Stimulated activated naive CD8-positive, alpha-beta T cell treated with anti-CD3 and anti-CD28 coated beads, Interleukin-15, Interleukin-2, amounts not matched to agents 100 ng/mL and 50 ng/mL, for 24 hours (primary cell): ENCODE results near the gene CWC22.
"Not testable (repeated sequence)": the region's sequence is repeated elsewhere in the genome, so short reads cannot be mapped to it uniquely, and the experiment has no call there.

ENCODE experiments used
- H3K27ac Mint-ChIP-seq: one replicate; pipeline ENCODE4 v1.8.0; 2021; ENCODE audit warnings: mild to moderate bottlenecking, mixed read lengths
- H3K27me3 Mint-ChIP-seq: one replicate; pipeline ENCODE4 v1.8.0; 2021; ENCODE audit warnings: mixed read lengths
- H3K36me3 Mint-ChIP-seq: one replicate; pipeline ENCODE4 v1.8.0; 2021; ENCODE audit warnings: low read depth, mixed read lengths
- H3K4me1 Mint-ChIP-seq: one replicate; pipeline ENCODE4 v1.8.0; 2021; ENCODE audit warnings: low read depth, mixed read lengths
- H3K4me3 Mint-ChIP-seq: one replicate; pipeline ENCODE4 v1.8.0; 2021; ENCODE audit warnings: mild to moderate bottlenecking, mixed read lengths
- H3K9me3 Mint-ChIP-seq: one replicate; pipeline ENCODE4 v1.8.0; 2021; ENCODE audit warnings: mixed read lengths

CWC22 gene

GRCh38 chr2:179948058-179948457 is 59.0 kb downstream of the CWC22 start:
- Mint-ChIP-seq H3K36me3 (peaks cover 71% of the 10 kb centered on the region), H3K27me3 (no peaks in the 10 kb centered on the region), H3K4me3 (no peak overlapping the region), H3K4me1 (peaks cover 4% of the 10 kb centered on the region), H3K9me3 (no peaks in the 10 kb centered on the region), H3K27ac (no peak overlapping the region)

DNA sequence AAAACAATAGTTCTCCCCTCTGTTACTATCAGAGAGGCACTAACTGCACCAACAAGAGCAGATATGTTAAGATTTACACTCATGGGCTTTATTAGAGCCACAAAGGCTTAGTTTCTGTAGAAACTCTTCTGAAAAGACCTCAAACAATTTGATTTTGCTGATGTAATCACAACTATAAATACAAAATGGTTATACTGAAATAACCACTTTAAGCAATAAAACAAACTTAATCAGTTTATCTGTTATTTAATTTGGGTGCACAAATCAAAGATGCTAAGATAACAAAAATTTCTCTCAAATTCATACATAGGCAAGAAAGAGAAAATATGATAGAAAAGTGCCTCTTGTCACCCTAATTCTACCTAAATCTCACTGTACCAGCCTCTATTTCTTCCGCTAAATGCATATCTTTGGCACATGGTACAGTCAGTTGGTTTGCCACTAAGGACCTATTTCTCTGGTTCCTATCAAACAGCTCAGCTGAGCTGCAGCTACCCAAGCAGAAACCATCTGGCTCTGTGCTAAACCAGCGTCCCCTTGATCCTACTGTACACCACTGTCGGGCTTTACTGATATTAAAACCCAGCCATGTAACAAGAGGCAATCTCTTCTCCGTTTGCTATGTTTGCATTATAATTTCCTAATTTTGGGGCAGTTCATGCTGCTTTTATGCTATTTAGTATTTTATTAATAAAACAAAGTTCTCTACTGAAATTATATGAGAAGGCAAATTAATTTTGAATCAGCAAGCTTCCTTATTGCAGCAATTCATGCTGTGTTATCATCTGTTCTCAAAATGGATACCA is 60.1 kb downstream of the CWC22 start:
- Mint-ChIP-seq H3K36me3 (peaks cover 62% of the 10 kb centered on the region), H3K27ac (no peak overlapping the region)

DNA sequence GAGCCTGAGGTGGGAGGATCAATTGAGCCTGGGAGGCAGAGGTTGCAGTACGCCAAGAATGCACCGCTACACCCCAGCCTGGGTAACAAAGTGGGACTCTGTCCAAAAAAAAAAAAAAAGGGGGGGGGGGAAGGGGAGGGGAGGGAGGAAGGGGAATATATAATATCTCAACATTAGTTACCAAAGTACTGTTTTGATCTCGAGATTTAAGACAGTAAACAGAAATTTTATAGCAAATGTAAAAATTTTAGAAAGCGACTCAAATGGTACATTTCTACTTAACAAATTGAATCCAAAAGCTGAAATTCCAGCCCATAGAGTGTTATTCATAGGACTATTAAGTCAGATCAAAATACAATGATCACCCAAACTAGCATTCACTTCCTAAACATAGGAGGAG is 60.8 kb downstream of the CWC22 start:
- Mint-ChIP-seq H3K9me3 (no peaks in the 10 kb centered on the region), H3K27me3 (no peaks in the 10 kb centered on the region), H3K4me3 (no peak overlapping the region), H3K4me1 (peaks cover 4% of the 10 kb centered on the region), H3K36me3 (peaks cover 56% of the 10 kb centered on the region), H3K27ac (no peak overlapping the region)

More for the DNA sequence above, 60.1 kb downstream of the CWC22 start:
- Mint-ChIP-seq H3K27me3 (no peaks in the 10 kb centered on the region), H3K4me1 (peaks cover 4% of the 10 kb centered on the region), H3K9me3 (no peaks in the 10 kb centered on the region), H3K4me3 (no peak overlapping the region)

DNA sequence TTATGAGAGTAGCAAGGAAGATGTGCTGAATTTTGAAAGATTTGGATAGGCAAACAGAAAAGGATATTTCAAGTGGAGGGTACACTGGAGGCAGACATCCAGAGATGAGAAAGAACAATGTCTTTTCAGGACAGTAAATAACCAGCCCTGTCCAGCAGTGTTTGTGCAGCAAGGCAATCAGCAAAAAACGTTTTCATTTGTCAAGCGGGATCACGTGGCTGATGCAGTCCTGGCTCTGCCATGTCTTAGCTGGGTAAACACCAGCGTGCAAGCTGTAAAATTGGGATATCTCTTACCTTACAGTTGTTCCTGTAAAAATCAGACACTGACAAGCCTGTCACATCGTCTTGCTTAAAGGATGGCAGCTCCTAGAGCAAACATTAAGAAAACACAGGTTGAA is 67.8 kb downstream of the CWC22 start:
- peaks cover 24% of the 10 kb centered on the region for H3K36me3 Mint-ChIP-seq
- H3K27me3 Mint-ChIP-seq: no peaks in the 10 kb centered on the region
- no peak overlapping the region for H3K27ac Mint-ChIP-seq
- no peak overlapping the region for H3K4me3 Mint-ChIP-seq
- H3K4me1 Mint-ChIP-seq: no peaks in the 10 kb centered on the region
- H3K9me3 Mint-ChIP-seq: no peaks in the 10 kb centered on the region

GRCh38 chr2:179938026-179938425 is 69.1 kb downstream of the CWC22 start:
- Mint-ChIP-seq H3K27me3 (no peaks in the 10 kb centered on the region), H3K4me3 (no peak overlapping the region), H3K9me3 (no peaks in the 10 kb centered on the region), H3K27ac (no peak overlapping the region), H3K4me1 (no peaks in the 10 kb centered on the region), H3K36me3 (peaks cover 27% of the 10 kb centered on the region)

GRCh38 chr2:179936654-179937053 is 70.4 kb downstream of the CWC22 start:
- Mint-ChIP-seq H3K27ac (no peak overlapping the region), H3K36me3 (peaks cover 29% of the 10 kb centered on the region), H3K4me1 (no peaks in the 10 kb centered on the region), H3K4me3 (no peak overlapping the region), H3K27me3 (no peaks in the 10 kb centered on the region), H3K9me3 (peaks cover under 1% of the 10 kb centered on the region)

GRCh38 chr2:179936141-179936540 is 71.0 kb downstream of the CWC22 start:
- H3K36me3 Mint-ChIP-seq: peaks cover 34% of the 10 kb centered on the region
- no peaks in the 10 kb centered on the region for H3K27me3 Mint-ChIP-seq
- no peak overlapping the region for H3K27ac Mint-ChIP-seq
- no peak overlapping the region for H3K4me3 Mint-ChIP-seq
- peaks cover 5% of the 10 kb centered on the region for H3K9me3 Mint-ChIP-seq
- H3K4me1 Mint-ChIP-seq: no peaks in the 10 kb centered on the region

GRCh38 chr2:179932786-179933185 is 74.3 kb downstream of the CWC22 start:
- Mint-ChIP-seq H3K27ac (no peak overlapping the region), H3K36me3 (peaks cover 55% of the 10 kb centered on the region), H3K4me1 (no peaks in the 10 kb centered on the region), H3K9me3 (peaks cover 31% of the 10 kb centered on the region), H3K4me3 (no peak overlapping the region), H3K27me3 (no peaks in the 10 kb centered on the region)

DNA sequence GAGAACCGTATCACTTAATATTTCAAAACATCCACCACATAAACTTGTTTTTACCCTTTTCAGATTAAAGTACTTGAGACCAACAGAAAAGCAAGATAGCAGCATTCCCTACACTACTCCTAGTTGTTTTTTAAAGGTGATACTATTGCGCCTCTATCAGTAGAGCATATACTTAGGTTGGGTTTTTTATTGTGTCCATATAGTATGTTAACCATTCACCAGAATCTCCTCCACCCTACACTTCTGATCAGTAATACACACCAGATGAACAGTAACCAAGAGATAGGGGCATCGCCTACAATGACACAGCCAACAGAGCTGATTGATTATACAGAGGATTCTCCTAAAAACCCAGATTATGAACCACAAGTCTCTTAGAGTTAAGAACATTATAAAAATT is 75.6 kb downstream of the CWC22 start:
- peaks cover 41% of the 10 kb centered on the region for H3K9me3 Mint-ChIP-seq
- no peak overlapping the region for H3K27ac Mint-ChIP-seq
- no peak overlapping the region for H3K4me3 Mint-ChIP-seq
- H3K27me3 Mint-ChIP-seq: no peaks in the 10 kb centered on the region
- no peaks in the 10 kb centered on the region for H3K4me1 Mint-ChIP-seq
- H3K36me3 Mint-ChIP-seq: peaks cover 53% of the 10 kb centered on the region

GRCh38 chr2:179929997-179930396 is 77.1 kb downstream of the CWC22 start:
- H3K27ac Mint-ChIP-seq, H3K4me3 Mint-ChIP-seq, H3K27me3 Mint-ChIP-seq, H3K4me1 Mint-ChIP-seq: not testable (repeated sequence)
- Mint-ChIP-seq H3K36me3 (peaks cover 43% of the 10 kb centered on the region), H3K9me3 (peaks cover 41% of the 10 kb centered on the region)

- H3K36me3 Mint-ChIP-seq: peaks cover 29% of the 10 kb centered on the region
These were observed 80.1 kb downstream of the CWC22 start for GRCh38 chr2:179927041-179927440.

GRCh38 chr2:179925713-179926112 is 81.4 kb downstream of the CWC22 start:
- Mint-ChIP-seq H3K4me3 (no peak overlapping the region), H3K9me3 (peaks cover 35% of the 10 kb centered on the region), H3K27me3 (no peaks in the 10 kb centered on the region), H3K4me1 (no peaks in the 10 kb centered on the region), H3K36me3 (peaks cover 21% of the 10 kb centered on the region), H3K27ac (no peak overlapping the region)

More at GRCh38 chr2:179927041-179927440, 80.1 kb downstream of the CWC22 start:
- Mint-ChIP-seq H3K27me3 (no peaks in the 10 kb centered on the region), H3K4me3 (no peak overlapping the region), H3K9me3 (peaks cover 41% of the 10 kb centered on the region), H3K27ac (no peak overlapping the region), H3K4me1 (no peaks in the 10 kb centered on the region)

DNA sequence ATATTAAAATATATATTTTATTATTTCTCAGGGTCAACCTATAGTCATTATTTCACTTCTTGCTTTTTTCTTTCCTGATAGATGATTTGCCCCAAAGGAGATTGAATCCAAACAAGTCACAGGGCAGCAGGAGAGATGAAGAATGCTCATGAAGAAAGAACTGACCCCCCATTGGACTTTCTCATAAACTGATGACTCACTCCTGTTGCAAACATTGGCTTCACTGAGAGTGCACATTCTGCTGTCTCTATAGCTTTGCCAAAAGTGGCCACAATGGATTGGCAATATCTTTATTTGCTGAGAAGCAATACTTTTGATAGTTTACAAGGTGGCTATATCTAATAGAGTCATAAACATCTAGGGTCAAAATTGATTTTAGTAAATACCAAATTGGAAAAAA is 89.8 kb downstream of the CWC22 start:
- Mint-ChIP-seq H3K27me3 (no peaks in the 10 kb centered on the region), H3K36me3 (no peaks in the 10 kb centered on the region), H3K4me3 (no peak overlapping the region), H3K9me3 (no peaks in the 10 kb centered on the region), H3K27ac (no peak overlapping the region), H3K4me1 (no peaks in the 10 kb centered on the region)

DNA sequence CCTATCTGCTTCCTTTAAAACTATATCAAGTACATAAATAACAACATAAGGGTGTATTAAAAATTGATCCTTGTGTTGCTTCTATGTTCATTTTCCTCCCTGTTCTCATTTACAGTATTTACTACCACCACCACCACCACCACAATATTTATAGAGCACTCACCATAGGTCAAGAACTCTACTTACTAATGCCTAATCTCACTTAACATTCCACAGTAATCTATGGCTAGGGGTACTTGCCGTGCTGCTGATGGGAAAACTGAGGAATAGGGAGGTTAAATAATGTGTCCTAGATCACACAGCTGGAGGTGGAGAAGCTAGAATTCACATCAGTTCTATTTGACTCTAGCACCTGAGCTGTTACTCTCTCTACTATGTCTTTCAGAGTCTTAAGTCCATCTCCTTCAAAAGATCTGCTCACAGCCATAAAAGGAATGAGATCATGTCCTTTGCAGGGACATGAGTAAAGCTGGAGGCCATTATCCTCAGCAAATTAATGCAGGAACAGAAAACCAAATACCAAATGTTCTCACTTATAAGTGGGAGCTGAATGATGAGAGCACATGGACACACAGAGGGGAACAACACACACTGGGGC is 91.6 kb downstream of the CWC22 start:
- Mint-ChIP-seq H3K36me3 (no peaks in the 10 kb centered on the region), H3K4me3 (no peak overlapping the region), H3K27me3 (no peaks in the 10 kb centered on the region), H3K4me1 (no peaks in the 10 kb centered on the region), H3K9me3 (no peaks in the 10 kb centered on the region), H3K27ac (no peak overlapping the region)

GRCh38 chr2:179913809-179914208 is 93.3 kb downstream of the CWC22 start:
- no peak overlapping the region for H3K4me3 Mint-ChIP-seq
- H3K27ac Mint-ChIP-seq: no peak overlapping the region
- no peaks in the 10 kb centered on the region for H3K36me3 Mint-ChIP-seq
- no peaks in the 10 kb centered on the region for H3K9me3 Mint-ChIP-seq
- H3K4me1 Mint-ChIP-seq: no peaks in the 10 kb centered on the region
- no peaks in the 10 kb centered on the region for H3K27me3 Mint-ChIP-seq

GRCh38 chr2:179911569-179911968 is 95.5 kb downstream of the CWC22 start:
- no peaks in the 10 kb centered on the region for H3K36me3 Mint-ChIP-seq
- no peaks in the 10 kb centered on the region for H3K27me3 Mint-ChIP-seq
- H3K4me3 Mint-ChIP-seq: no peak overlapping the region
- no peaks in the 10 kb centered on the region for H3K9me3 Mint-ChIP-seq
- H3K4me1 Mint-ChIP-seq: no peaks in the 10 kb centered on the region
- no peak overlapping the region for H3K27ac Mint-ChIP-seq
